22Rv1 (cell line): ENCODE measurements around the gene TRNT1.

Experiments used
- ZFX ChIP-seq: fragments of 450-650 bp; IDR thresholded peaks from 2 replicates; pipeline ENCODE4 v1.6.1; 2017; ENCODE audit warnings: antibody characterized with exemption, borderline replicate concordance
- TF ChIP-seq, protein P1 (sequence below): fragments of 450-650 bp; IDR thresholded peaks from 2 replicates; pipeline ENCODE4 v1.5.1; 2017; ENCODE audit warnings: mild to moderate bottlenecking

DNA sequence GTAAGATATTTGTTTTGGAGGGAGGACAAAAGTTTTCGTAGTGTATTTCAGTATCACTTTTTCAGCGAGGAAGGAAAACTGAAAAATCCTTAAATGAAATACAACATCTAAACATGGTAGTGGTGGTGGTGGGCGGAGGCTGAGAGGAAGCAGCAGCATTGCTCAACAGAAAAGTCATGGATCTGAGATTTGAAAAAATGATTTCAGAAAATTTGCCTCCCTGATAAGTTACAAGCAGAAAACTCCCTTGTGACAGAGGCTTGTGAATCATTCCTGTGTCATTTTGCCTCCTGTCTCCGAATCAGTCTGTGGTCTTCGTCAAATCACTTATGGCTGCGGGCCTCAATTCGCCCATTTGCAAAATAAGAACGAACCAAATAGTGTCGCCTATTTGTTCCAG is 53.7 kb downstream of the TRNT1 start:
- TF ChIP-seq ZFX, result no peak
- TF ChIP-seq, protein P1, sequence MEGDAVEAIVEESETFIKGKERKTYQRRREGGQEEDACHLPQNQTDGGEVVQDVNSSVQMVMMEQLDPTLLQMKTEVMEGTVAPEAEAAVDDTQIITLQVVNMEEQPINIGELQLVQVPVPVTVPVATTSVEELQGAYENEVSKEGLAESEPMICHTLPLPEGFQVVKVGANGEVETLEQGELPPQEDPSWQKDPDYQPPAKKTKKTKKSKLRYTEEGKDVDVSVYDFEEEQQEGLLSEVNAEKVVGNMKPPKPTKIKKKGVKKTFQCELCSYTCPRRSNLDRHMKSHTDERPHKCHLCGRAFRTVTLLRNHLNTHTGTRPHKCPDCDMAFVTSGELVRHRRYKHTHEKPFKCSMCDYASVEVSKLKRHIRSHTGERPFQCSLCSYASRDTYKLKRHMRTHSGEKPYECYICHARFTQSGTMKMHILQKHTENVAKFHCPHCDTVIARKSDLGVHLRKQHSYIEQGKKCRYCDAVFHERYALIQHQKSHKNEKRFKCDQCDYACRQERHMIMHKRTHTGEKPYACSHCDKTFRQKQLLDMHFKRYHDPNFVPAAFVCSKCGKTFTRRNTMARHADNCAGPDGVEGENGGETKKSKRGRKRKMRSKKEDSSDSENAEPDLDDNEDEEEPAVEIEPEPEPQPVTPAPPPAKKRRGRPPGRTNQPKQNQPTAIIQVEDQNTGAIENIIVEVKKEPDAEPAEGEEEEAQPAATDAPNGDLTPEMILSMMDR, result no peak
